GM12865 (cell line): Measurements from ENCODE around the gene GRIA1.

Source experiments
- DNase-seq: peaks from one replicate; pipeline ENCODE4 v3.0.0; 2010; ENCODE audit warnings: low read depth
- H3K4me3 ChIP-seq: 2 replicates; pipeline ENCODE4 v1.5.1; 2011; ENCODE audit warnings: mild to moderate bottlenecking, low read depth, low read length, control low read depth
- CTCF ChIP-seq: IDR thresholded peaks from 2 replicates; pipeline ENCODE4 v1.5.1; 2011; ENCODE audit warnings: low read length, control low read depth, low read depth, inconsistent platforms; ENCODE audit not compliant: insufficient read depth; ENCODE audit errors: missing control alignments

The GRIA1 gene

GRCh38 chr5:153756540-153756939 is 266.1 kb downstream of the GRIA1 start:
- no peak for TF ChIP-seq CTCF
- no peak for DNase-seq
- no peak overlapping the region for H3K4me3 ChIP-seq

GRCh38 chr5:153765987-153766386 is 275.5 kb downstream of the GRIA1 start:
- H3K4me3 ChIP-seq, result no peak overlapping the region
- TF ChIP-seq CTCF, result no peak
- DNase-seq, result no peak

DNA sequence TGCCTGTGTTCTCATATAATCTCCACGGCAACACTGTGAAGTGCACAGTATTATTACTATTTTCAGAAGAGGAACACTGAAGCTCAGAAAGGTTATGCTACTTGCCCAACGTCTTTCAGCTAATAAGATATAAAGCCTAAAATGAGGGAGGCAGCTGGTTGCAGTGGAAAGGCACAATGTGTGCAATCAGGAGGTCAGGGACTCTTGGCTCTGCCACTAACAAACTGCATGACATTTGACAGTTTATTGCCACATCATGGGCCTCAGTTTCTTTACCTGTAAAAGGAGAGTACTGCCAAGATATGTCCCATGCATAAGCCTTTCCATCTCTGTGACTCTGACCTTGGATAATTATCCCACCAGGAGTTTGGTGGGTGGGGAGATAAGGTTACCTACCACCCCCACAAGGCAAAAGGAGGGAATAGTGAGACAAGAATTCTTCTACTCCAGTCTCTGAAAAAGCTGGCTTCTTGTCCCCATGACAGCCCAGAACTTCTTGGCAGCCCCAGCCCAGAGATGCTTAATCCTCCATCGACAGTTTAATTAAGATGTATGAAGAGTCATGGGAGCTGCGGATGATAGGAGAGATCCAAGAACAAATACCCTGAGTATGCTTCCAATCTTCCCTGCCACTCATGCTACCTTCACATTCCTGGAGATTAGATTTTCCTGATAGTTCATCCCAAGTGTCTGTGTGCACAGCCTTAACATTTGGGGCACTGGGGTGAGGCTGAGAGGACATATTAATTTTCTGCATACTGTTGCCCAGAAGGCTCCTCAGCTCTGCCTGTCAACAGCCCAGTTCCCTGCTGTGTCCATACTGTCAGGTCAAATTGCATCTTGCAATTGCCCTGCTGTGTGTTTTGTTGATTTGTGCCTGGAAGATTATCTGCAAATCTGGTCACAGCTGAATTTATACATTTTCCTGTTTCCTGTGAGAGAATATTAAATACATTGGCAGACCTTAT is 277.0 kb downstream of the GRIA1 start:
- no peak for TF ChIP-seq CTCF
- no peak for DNase-seq
- H3K4me3 ChIP-seq, result no peak overlapping the region

DNA sequence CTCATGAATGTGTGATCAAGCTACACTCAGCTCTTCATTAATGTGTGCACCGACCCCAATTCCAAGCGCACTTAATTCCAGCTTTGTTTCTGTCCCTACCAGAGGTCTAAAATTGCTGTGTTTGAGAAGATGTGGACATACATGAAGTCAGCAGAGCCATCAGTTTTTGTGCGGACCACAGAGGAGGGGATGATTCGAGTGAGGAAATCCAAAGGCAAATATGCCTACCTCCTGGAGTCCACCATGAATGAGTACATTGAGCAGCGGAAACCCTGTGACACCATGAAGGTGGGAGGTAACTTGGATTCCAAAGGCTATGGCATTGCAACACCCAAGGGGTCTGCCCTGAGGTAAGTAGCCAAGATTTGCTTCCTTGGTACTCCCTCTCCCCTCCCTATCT is 279.6 kb downstream of the GRIA1 start:
- no peak for TF ChIP-seq CTCF
- DNase-seq, result no peak

GRCh38 chr5:153774686-153775085 is 284.2 kb downstream of the GRIA1 start:
- no peak for TF ChIP-seq CTCF
- no peak overlapping the region for H3K4me3 ChIP-seq
- DNase-seq, result no peak

More for the DNA sequence above, 279.6 kb downstream of the GRIA1 start:
- H3K4me3 ChIP-seq, result no peak overlapping the region

DNA sequence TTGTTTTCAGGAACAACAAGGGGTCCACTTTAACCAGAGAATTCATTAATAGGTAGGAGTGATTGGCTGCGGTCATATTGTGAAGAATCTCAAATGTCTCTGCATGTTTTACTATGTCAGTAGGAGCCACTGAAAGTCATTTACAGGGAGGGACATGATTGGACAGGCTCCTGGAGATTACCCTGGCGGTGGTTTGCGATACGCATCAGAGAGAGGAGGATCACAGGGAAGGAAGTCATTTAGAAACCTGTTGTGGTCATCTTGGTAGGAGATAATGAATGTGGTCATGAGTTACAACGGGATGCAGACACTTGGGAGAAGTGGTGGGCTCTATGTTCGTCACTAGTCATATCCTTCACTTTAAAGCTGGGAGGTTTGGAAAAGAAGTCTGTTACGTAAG is 285.5 kb downstream of the GRIA1 start:
- no peak for TF ChIP-seq CTCF
- H3K4me3 ChIP-seq, result no peak overlapping the region
- DNase-seq, result no peak
